Transverse colon (tissue), 4 donors: ENCODE measurements around the gene UBAP2L. TPM values are rescaled to one million over a fixed set of nuclear protein-coding genes. Genes with fewer than 3 reads are reported as not detected.

Experiments
- DNase-seq: peaks from one replicate; pipeline ENCODE4 v3.0.0-alpha.2; 2019
- H3K27ac ChIP-seq, 4 donors: fragments of 200-600 bp; sonication (generic); 2 replicates each; pipeline ENCODE4 v1.5.1; 2016 to 2018; ENCODE audit warnings: inconsistent platforms in 4 of 4
- H3K27me3 ChIP-seq: fragments of 200-600 bp; sonication (generic); 2 replicates; pipeline ENCODE4 v1.5.1; 2017; ENCODE audit warnings: inconsistent platforms
- H3K36me3 ChIP-seq, 4 donors: fragments of 200-600 bp; sonication (generic); 2 replicates each; pipeline ENCODE4 v1.5.1; 2017 to 2019; ENCODE audit warnings: inconsistent platforms in 4 of 4
- H3K4me1 ChIP-seq, 4 donors: fragments of 200-600 bp; sonication (generic); 2 replicates each; pipeline ENCODE4 v1.5.1; 2017 to 2020; ENCODE audit warnings: inconsistent platforms in 4 of 4
- H3K4me3 ChIP-seq, 4 donors: fragments of 200-600 bp; sonication (generic); 1 replicate in 1 of 4; 2 replicates in 3 of 4; pipeline versions ENCODE4 v1.5.1 to v1.6.1; 2017 to 2019; ENCODE audit warnings: inconsistent platforms in 4 of 4
- H3K9me3 ChIP-seq, 2 donors: fragments of 200-600 bp; sonication (generic); 2 replicates each; pipeline ENCODE4 v1.5.1; 2017 to 2019; ENCODE audit warnings: inconsistent platforms in 2 of 2
- EP300 ChIP-seq: sonication (generic); formaldehyde crosslinking; IDR thresholded peaks from one replicate; pipeline ENCODE4 v1.6.1; 2017; ENCODE audit warnings: antibody characterized with exemption, low read depth
- POLR2A ChIP-seq: fragments of 450-650 bp; IDR thresholded peaks from one replicate; pipeline ENCODE4 v1.6.1; 2016; ENCODE audit warnings: antibody characterized with exemption, mild to moderate bottlenecking, moderate library complexity
- POLR2AphosphoS5 ChIP-seq, 3 donors: sonication (generic); formaldehyde crosslinking; IDR thresholded peaks; one replicate each; pipeline ENCODE4 v1.6.1; 2016; ENCODE audit warnings: antibody characterized with exemption in 3 of 3
- WGBS, 2 donors: methylation state at CpG; one replicate each; pipeline ENCODE4 v1.1.5; 2018; ENCODE audit warnings: low coverage in 1 of 2; 5-methylcytosine and 5-hydroxymethylcytosine counted together
- in situ Hi-C, 4 donors: fragments of 200-750 bp; cut with MboI; loops; one replicate each; pipeline versions ENCODE4 v1.15.0 to v1.15.1; 2017; ENCODE audit warnings: low sequenced_read_pairs in 3 of 4, low pct_ligation_motif_present in 1 of 4, low pct_unique_long_range_greater_than_20kb in 1 of 4
- intact Hi-C: fragments of 100-400 bp; cut with DNase I; formaldehyde crosslinking; loops from one replicate; pipeline ENCODE4 v1.15.1; 2023; ENCODE audit warnings: low total_unique reads
- total RNA-seq, 4 donors: library from RNA; depleted of rRNA; stranded (reverse); fragments of >200 nt; gene quantifications; one replicate each; pipeline ENCODE4 v1.1.0, GENCODE V29; 2016
- TF ChIP-seq, protein P1 (sequence below), 5 experiments: fragments of 200-600 bp in 3 of 5; fragments of 450-650 bp in 2 of 5; sonication (generic) in 3 of 5; IDR thresholded peaks; 1 replicate in 2 of 5; 2 replicates in 3 of 5; pipeline ENCODE4 v1.5.1; 2016 to 2017; ENCODE audit warnings: antibody characterized with exemption in 5 of 5, inconsistent platforms in 3 of 5, mild to moderate bottlenecking in 2 of 5, moderate library complexity in 1 of 5

UBAP2L gene
- total RNA-seq, 4 donors from 2014 or later = 42.4 to 62.0 (median 50.6) TPM

DNA sequence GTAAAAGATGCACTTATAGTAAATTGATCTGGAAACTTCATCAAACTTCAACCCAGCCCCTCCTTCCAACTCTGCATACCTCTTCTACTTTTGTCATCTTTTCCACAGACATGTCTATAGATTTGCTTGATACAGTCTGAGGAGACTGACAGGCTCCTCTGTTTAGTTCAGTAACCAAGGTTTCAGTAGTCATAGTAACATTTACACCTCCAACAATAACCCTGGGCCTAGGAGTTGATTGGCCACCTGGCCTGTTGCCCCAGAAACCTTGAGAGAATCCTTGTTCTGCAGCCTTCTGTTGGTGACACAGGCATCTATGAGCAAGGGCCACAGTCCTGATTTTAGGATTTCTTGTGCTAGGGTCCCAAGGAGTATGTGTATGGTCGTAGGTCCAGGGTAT lies 14.6 kb upstream of the UBAP2L start, which contains the start of gene CFAP141:
Gene CFAP141, minus strand, starts transcription at position 138 of the 400 bp plus-strand sequence. Its CDS starts 26 bp downstream, at position 112.
- in situ Hi-C loops (no loop called here), intact Hi-C loops (no loop called here)
- Histone ChIP-seq H3K9me3 (no peaks in the 10 kb centered on the region), H3K36me3 (peaks cover 0 to 49% (median 24%) of the 10 kb centered on the region in 4 donors), H3K27me3 (no peaks in the 10 kb centered on the region), H3K4me3 (no peak within 1 kb of the TSS), H3K27ac (no peak within 1 kb of the TSS), H3K4me1 (no peaks in the 10 kb centered on the region)
- no peak for DNase-seq
- 85% methylated on average over 1 of the region's 1 CpG; no CpG with 5 or more reads in 1 of the 2 donors for WGBS, 2 donors
- no peak for TF ChIP-seq POLR2A
- TF ChIP-seq EP300 = no peak
- TF ChIP-seq POLR2AphosphoS5 (IDR thresholded peaks at IDR 0.05) = no peak
- TF ChIP-seq, protein P1, sequence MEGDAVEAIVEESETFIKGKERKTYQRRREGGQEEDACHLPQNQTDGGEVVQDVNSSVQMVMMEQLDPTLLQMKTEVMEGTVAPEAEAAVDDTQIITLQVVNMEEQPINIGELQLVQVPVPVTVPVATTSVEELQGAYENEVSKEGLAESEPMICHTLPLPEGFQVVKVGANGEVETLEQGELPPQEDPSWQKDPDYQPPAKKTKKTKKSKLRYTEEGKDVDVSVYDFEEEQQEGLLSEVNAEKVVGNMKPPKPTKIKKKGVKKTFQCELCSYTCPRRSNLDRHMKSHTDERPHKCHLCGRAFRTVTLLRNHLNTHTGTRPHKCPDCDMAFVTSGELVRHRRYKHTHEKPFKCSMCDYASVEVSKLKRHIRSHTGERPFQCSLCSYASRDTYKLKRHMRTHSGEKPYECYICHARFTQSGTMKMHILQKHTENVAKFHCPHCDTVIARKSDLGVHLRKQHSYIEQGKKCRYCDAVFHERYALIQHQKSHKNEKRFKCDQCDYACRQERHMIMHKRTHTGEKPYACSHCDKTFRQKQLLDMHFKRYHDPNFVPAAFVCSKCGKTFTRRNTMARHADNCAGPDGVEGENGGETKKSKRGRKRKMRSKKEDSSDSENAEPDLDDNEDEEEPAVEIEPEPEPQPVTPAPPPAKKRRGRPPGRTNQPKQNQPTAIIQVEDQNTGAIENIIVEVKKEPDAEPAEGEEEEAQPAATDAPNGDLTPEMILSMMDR (IDR thresholded peaks at IDR 0.05) = no peak

DNA sequence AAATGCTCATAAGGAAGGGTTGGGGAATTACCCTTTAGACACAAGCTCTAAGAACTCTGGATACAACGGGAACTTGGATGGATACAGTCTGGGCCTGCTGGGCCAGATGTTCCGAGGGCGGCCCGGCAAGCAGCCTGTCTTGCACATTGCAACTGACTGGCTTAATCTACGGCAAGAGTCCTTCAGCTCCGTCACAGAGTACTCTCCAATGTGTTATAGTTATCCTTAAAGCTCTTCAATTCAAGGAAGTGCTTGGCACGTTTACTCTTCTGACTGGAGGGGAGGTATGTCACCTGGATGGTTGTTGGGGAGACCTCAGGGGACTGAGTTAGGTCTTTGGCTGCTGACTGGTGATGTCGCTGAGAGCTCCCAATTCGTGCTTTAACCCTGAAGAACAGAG lies 13.5 kb upstream of the UBAP2L start:
- Histone ChIP-seq H3K27ac (no peak overlapping the region), H3K9me3 (no peaks in the 10 kb centered on the region), H3K4me3 (no peak overlapping the region), H3K36me3 (peaks cover 0 to 60% (median 31%) of the 10 kb centered on the region in 4 donors), H3K27me3 (no peaks in the 10 kb centered on the region), H3K4me1 (no peaks in the 10 kb centered on the region)
- in situ Hi-C loops = no loop called here
- 86% methylated on average over 9 of the region's 9 CpGs; no CpG with 5 or more reads in 1 of the 2 donors for WGBS, 2 donors
- DNase-seq = no peak
- intact Hi-C loops = no loop called here
- TF ChIP-seq POLR2AphosphoS5 (IDR thresholded peaks at IDR 0.05) (no peak), POLR2A (no peak), EP300 (no peak)
- TF ChIP-seq, protein P1 (IDR thresholded peaks at IDR 0.05) = no peak

DNA sequence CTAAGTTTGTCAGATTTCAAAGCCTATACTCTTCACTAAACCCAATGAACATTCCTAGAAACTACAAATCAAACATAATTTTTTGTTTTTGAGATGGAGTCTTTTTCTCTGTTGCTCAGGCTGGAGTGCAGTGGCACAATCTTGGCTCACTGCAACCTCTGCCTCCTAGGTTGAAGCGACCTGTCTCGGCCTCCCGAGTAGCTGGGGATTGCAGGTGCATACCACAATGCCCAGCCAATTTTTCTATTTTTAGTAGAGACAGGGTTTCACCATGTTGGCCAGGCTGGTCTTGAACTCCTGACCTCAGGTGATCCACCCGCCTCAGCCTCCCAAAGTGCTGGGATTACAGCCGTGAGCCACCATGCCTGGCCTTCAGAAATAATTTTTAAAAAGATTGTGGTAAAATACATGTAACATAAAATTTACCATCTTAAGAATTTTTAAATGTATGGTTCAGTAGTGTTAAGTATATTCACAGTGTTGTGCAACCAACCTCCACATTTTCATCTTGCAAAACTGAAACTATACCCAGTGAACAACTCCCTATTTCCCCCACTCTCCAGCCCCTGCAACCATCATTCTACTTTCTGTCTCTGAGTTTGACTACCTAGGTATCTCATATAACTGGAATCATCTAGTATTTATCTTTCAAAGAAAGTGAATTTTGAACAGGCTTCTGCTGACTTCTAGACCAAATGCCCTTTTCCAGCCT lies 11.9 kb upstream of the UBAP2L start:
- TF ChIP-seq, protein P1 (IDR thresholded peaks at IDR 0.05) = no peak
- TF ChIP-seq POLR2AphosphoS5 (IDR thresholded peaks at IDR 0.05) = no peak
- TF ChIP-seq EP300 = no peak
- no peak for TF ChIP-seq POLR2A
- WGBS, 2 donors = 96 to 100% methylated on average over 2 to 5 of the region's 5 CpGs
- Histone ChIP-seq H3K36me3 (peaks cover 0 to 76% (median 39%) of the 10 kb centered on the region in 4 donors), H3K27ac (no peak overlapping the region), H3K9me3 (no peaks in the 10 kb centered on the region), H3K4me1 (no peaks in the 10 kb centered on the region), H3K4me3 (no peak overlapping the region), H3K27me3 (no peaks in the 10 kb centered on the region)
- DNase-seq = no peak
- in situ Hi-C loops (no loop called here), intact Hi-C loops (no loop called here)

DNA sequence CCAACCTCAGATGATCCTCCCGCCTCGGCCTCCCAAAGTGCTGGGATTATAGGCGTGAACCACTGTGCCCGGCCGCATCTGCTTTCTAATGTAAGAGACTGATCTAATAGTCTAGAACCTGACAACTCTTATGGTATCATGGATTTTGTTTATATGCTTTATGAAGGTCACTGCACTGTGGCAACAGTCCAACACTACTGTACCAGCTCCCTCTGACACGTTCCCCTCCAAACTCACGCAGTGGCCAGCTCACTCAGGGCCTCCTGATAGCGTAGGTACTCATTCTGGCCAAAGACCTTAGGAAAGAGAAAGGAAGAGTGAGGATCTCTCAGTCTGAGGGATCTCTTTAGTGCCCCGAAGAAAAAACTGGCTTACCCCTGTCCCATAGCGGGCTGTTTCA lies 8.7 kb upstream of the UBAP2L start:
- DNase-seq = no peak
- TF ChIP-seq, protein P1 (IDR thresholded peaks at IDR 0.05) = no peak

More for the DNA sequence above, 8.7 kb upstream of the UBAP2L start:
- Histone ChIP-seq H3K27ac (no peak overlapping the region), H3K4me3 (no peak overlapping the region), H3K36me3 (peaks cover 0 to 72% (median 37%) of the 10 kb centered on the region in 4 donors), H3K9me3 (no peaks in the 10 kb centered on the region), H3K4me1 (peaks cover 0 to under 1% (median 0%) of the 10 kb centered on the region in 4 donors), H3K27me3 (no peaks in the 10 kb centered on the region)
- WGBS, 2 donors = 95% methylated on average over 4 to 10 of the region's 10 CpGs
- intact Hi-C loops = no loop called here
- in situ Hi-C loops = no loop called here
